SU-DHL-6 (cell line): Measurements from ENCODE around the gene SLC39A7.

Source experiments
- CTCF ChIP-seq: fragments of 200-600 bp; sonication (generic); IDR thresholded peaks from one replicate; pipeline ENCODE4 v1.5.1; 2017; ENCODE audit warnings: antibody characterized with exemption, mild to moderate bottlenecking, low read length, moderate library complexity; ENCODE audit not compliant: insufficient read depth, poor library complexity, severe bottlenecking
- EZH2phosphoT487 ChIP-seq: fragments of 200-600 bp; sonication (generic), shearing (Covaris generic); conservative IDR thresholded peaks from 2 replicates; pipeline ENCODE4 v1.6.1; 2018; ENCODE audit warnings: mild to moderate bottlenecking, antibody characterized with exemption, low read length, moderate library complexity, mixed read lengths

GRCh38 chr6:33168284-33168601 lies 32.4 kb upstream of the SLC39A7 start:
- no peak for TF ChIP-seq CTCF
- TF ChIP-seq EZH2phosphoT487 = no peak
